HG03045 (cell line): ENCODE data around the gene INVS.
"Not testable (repeated sequence)": the region's sequence is repeated elsewhere in the genome, so short reads cannot be mapped to it uniquely, and the experiment has no call there.

Source experiments
- ATAC-seq: cut with Tn5 transposase; IDR thresholded peaks from one replicate; pipeline ENCODE4 v1.9.1; 2021; ENCODE audit warnings: mild to moderate bottlenecking, moderate library complexity; ENCODE audit not compliant: unreplicated experiment

The INVS gene

GRCh38 chr9:100193078-100193477 is 94.0 kb downstream of the INVS start:
- ATAC-seq, result no peak

GRCh38 chr9:100196215-100196614 is 97.2 kb downstream of the INVS start:
- no peak for ATAC-seq

GRCh38 chr9:100196828-100197227 is 97.8 kb downstream of the INVS start:
- no peak for ATAC-seq

- no peak for ATAC-seq
Measured at GRCh38 chr9:100197553-100197952, 98.5 kb downstream of the INVS start.

GRCh38 chr9:100202806-100203205 is 103.8 kb downstream of the INVS start:
- ATAC-seq, result no peak

GRCh38 chr9:100204796-100205195 is 105.8 kb downstream of the INVS start:
- no peak for ATAC-seq

GRCh38 chr9:100206899-100207298 is 107.9 kb downstream of the INVS start:
- ATAC-seq, result no peak

GRCh38 chr9:100208673-100209072 is 109.6 kb downstream of the INVS start:
- ATAC-seq, result no peak

GRCh38 chr9:100211476-100211875 is 112.4 kb downstream of the INVS start:
- no peak for ATAC-seq

GRCh38 chr9:100213730-100214477 is 114.9 kb downstream of the INVS start:
- ATAC-seq, result no peak

- peak; percentile 71 for ATAC-seq
Measured at GRCh38 chr9:100216178-100216787, 117.2 kb downstream of the INVS start.

GRCh38 chr9:100217536-100217935 is 118.5 kb downstream of the INVS start:
- no peak for ATAC-seq

GRCh38 chr9:100219347-100219746 is 120.3 kb downstream of the INVS start:
- no peak for ATAC-seq

GRCh38 chr9:100220936-100221335 is 121.9 kb downstream of the INVS start:
- no peak for ATAC-seq

- no peak for ATAC-seq
Measured at GRCh38 chr9:100221538-100221937, 122.5 kb downstream of the INVS start.

- no peak for ATAC-seq
Measured at GRCh38 chr9:100222674-100223073, 123.6 kb downstream of the INVS start.

GRCh38 chr9:100227636-100228035 is 128.6 kb downstream of the INVS start:
- ATAC-seq, result no peak

GRCh38 chr9:100228352-100228869 is 129.4 kb downstream of the INVS start:
- no peak for ATAC-seq

- no peak for ATAC-seq
Measured at GRCh38 chr9:100229136-100229535, 130.1 kb downstream of the INVS start.

- ATAC-seq, result no peak
Measured at GRCh38 chr9:100229561-100229960, 130.5 kb downstream of the INVS start.

GRCh38 chr9:100236986-100237385 is 137.9 kb downstream of the INVS start:
- not testable (repeated sequence) for ATAC-seq

GRCh38 chr9:100240512-100240911 is 141.5 kb downstream of the INVS start:
- no peak for ATAC-seq
